GM03348 (cell line): ENCODE measurements around the gene SORCS3.
A peak's percentile ranks its signal among the peaks of the same experiment; 100 is the strongest.

Experiments used
- DNase-seq: peaks from one replicate; pipeline ENCODE4 v3.0.0; 2012; ENCODE audit warnings: low spot score

Gene SORCS3

GRCh38 chr10:104646146-104646545 is 5.1 kb downstream of the SORCS3 start:
- DNase-seq, result no peak

- no peak for DNase-seq
These were observed 7.3 kb downstream of the SORCS3 start for GRCh38 chr10:104648421-104648820.

- DNase-seq, result no peak
These were observed 9.0 kb downstream of the SORCS3 start for GRCh38 chr10:104650072-104650471.

- no peak for DNase-seq
These were observed 9.7 kb downstream of the SORCS3 start for GRCh38 chr10:104650635-104651331.

GRCh38 chr10:104657036-104657435 is 15.9 kb downstream of the SORCS3 start:
- DNase-seq, result no peak

GRCh38 chr10:104657457-104657856 is 16.4 kb downstream of the SORCS3 start:
- DNase-seq, result peak; percentile 70

- DNase-seq, result no peak
These were observed 17.0 kb downstream of the SORCS3 start for GRCh38 chr10:104658067-104658466.

- no peak for DNase-seq
These were observed 18.7 kb downstream of the SORCS3 start for GRCh38 chr10:104659809-104660208.

GRCh38 chr10:104663076-104663475 is 22.0 kb downstream of the SORCS3 start:
- DNase-seq, result no peak

GRCh38 chr10:104663563-104663962 is 22.5 kb downstream of the SORCS3 start:
- no peak for DNase-seq

GRCh38 chr10:104664205-104664604 is 23.1 kb downstream of the SORCS3 start:
- no peak for DNase-seq

- no peak for DNase-seq
These were observed 24.1 kb downstream of the SORCS3 start for GRCh38 chr10:104665174-104665573.

GRCh38 chr10:104666106-104666505 is 25.0 kb downstream of the SORCS3 start:
- DNase-seq, result no peak

- no peak for DNase-seq
These were observed 35.8 kb downstream of the SORCS3 start for GRCh38 chr10:104676874-104677273.

GRCh38 chr10:104678658-104679057 is 37.6 kb downstream of the SORCS3 start:
- no peak for DNase-seq

- peak; percentile 23 for DNase-seq
These were observed 39.6 kb downstream of the SORCS3 start for GRCh38 chr10:104680467-104681401.

GRCh38 chr10:104681485-104681884 is 40.4 kb downstream of the SORCS3 start:
- no peak for DNase-seq

GRCh38 chr10:104683567-104683966 is 42.5 kb downstream of the SORCS3 start:
- DNase-seq, result no peak

GRCh38 chr10:104686829-104687228 is 45.7 kb downstream of the SORCS3 start:
- no peak for DNase-seq

GRCh38 chr10:104688251-104689042 is 47.4 kb downstream of the SORCS3 start:
- no peak for DNase-seq

GRCh38 chr10:104689105-104689504 is 48.0 kb downstream of the SORCS3 start:
- no peak for DNase-seq

- DNase-seq, result no peak
These were observed 48.5 kb downstream of the SORCS3 start for GRCh38 chr10:104689547-104689946.
